DMS153 treated with DMSO at 0.1 percent for 48 hours (cell line): Measurements from ENCODE around the gene HOXD8.

Experiments
- DNase-seq: peaks from one replicate; lab custom pipeline; 2025; ENCODE audit not compliant: unreplicated experiment; lab: John Stamatoyannopoulos, UW

HOXD8 gene

GRCh38 chr2:176145085-176145969 lies 15.8 kb downstream of the HOXD8 start:
- DNase-seq = no peak

- no peak for DNase-seq
Measured at GRCh38 chr2:176146101-176146500, 16.6 kb downstream of the HOXD8 start.

- DNase-seq = no peak
Measured at GRCh38 chr2:176146645-176147044, 17.1 kb downstream of the HOXD8 start.

GRCh38 chr2:176147210-176147799 lies 17.8 kb downstream of the HOXD8 start:
- DNase-seq = no peak

GRCh38 chr2:176147800-176148496 lies 18.4 kb downstream of the HOXD8 start:
- no peak for DNase-seq

- no peak for DNase-seq
Measured at GRCh38 chr2:176148751-176149421, 19.4 kb downstream of the HOXD8 start.

- no peak for DNase-seq
Measured at GRCh38 chr2:176149481-176149938, 20.0 kb downstream of the HOXD8 start.

GRCh38 chr2:176149939-176150583 lies 20.6 kb downstream of the HOXD8 start:
- DNase-seq = no peak

GRCh38 chr2:176150584-176151441 lies 21.3 kb downstream of the HOXD8 start:
- DNase-seq = no peak

- DNase-seq = no peak
Measured at GRCh38 chr2:176151442-176152287, 22.2 kb downstream of the HOXD8 start, which contains the start of gene HOXD4. Gene HOXD4 (plus strand): TSS chr2:176151550. CDS start chr2:176151634, 84 bp downstream.

- DNase-seq = no peak
Measured at GRCh38 chr2:176152350-176153181, 23.1 kb downstream of the HOXD8 start.

- no peak for DNase-seq
Measured at GRCh38 chr2:176154576-176155252, 25.2 kb downstream of the HOXD8 start.

- DNase-seq = no peak
Measured at GRCh38 chr2:176155356-176156044, 26.0 kb downstream of the HOXD8 start.

GRCh38 chr2:176156301-176156806 lies 26.8 kb downstream of the HOXD8 start:
- no peak for DNase-seq

- no peak for DNase-seq
Measured at GRCh38 chr2:176156807-176157498, 27.4 kb downstream of the HOXD8 start, which contains the start of gene HOXD3. Gene HOXD3 (plus strand): TSS chr2:176157307. CDS start chr2:176169115, 11,808 bp downstream.
